ENCODE results near the gene AGPAT3. TPM values are rescaled to one million over a fixed set of nuclear protein-coding genes. Genes with fewer than 3 reads are reported as not detected.

The AGPAT3 gene
- total and polyA plus RNA-seq, 2 experiments from 2014 or later: 41.0 to 51.2 TPM

DNA sequence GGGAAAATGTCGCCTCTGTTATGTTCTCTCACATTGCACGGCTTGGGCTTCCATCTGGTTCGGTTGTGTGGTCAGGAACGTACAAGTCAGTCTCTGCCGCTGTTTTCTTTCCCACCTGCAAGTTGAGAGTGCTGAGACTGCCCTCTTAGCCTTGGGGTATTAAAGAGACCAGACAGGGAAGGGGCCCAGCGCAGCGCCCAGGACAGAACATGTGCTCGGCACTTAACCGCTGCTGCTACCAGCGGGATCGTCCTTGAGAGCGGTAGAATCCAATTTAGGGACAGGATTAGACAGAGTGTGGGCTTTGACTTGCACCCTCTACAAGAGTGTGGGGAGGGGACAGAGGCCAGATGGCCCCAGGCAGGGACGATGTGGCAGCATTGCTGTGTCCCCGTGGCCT, 17.7 kb upstream of the AGPAT3 start:
- no peaks in the 10 kb centered on the region for H3K9me3 ChIP-seq (ENCODE audit: low read depth)
- TF ChIP-seq, protein P1, sequence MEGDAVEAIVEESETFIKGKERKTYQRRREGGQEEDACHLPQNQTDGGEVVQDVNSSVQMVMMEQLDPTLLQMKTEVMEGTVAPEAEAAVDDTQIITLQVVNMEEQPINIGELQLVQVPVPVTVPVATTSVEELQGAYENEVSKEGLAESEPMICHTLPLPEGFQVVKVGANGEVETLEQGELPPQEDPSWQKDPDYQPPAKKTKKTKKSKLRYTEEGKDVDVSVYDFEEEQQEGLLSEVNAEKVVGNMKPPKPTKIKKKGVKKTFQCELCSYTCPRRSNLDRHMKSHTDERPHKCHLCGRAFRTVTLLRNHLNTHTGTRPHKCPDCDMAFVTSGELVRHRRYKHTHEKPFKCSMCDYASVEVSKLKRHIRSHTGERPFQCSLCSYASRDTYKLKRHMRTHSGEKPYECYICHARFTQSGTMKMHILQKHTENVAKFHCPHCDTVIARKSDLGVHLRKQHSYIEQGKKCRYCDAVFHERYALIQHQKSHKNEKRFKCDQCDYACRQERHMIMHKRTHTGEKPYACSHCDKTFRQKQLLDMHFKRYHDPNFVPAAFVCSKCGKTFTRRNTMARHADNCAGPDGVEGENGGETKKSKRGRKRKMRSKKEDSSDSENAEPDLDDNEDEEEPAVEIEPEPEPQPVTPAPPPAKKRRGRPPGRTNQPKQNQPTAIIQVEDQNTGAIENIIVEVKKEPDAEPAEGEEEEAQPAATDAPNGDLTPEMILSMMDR (IDR thresholded peaks at IDR 0.05; ENCODE audit: poor library complexity): no peak
- TF ChIP-seq EZH2 (IDR thresholded peaks at IDR 0.05; ENCODE audit: borderline replicate concordance) (no peak), EZH2phosphoT487 (IDR thresholded peaks at IDR 0.05; ENCODE audit: low read depth, severe bottlenecking, unreplicated experiment) (no peak)
- H3K4me2 ChIP-seq: no peak overlapping the region
- DNase-seq (ENCODE audit: low spot score): no peak
- no peaks in the 10 kb centered on the region for H3K4me1 ChIP-seq (ENCODE audit: insufficient read depth)
- WGBS (ENCODE audit: low lambda C conversion rate, missing lambda C conversion rate): 96% methylated on average over 14 of the region's 14 CpGs
- H3K4me3 ChIP-seq: no peak overlapping the region
- H4K20me1 ChIP-seq (ENCODE audit: insufficient read depth, poor library complexity, severe bottlenecking): no peaks in the 10 kb centered on the region
- H3K36me3 ChIP-seq (replicated peaks; ENCODE audit: insufficient read depth, low read depth): no peaks in the 10 kb centered on the region
- no peaks in the 10 kb centered on the region for H3K79me2 ChIP-seq
- no peaks in the 10 kb centered on the region for H3K9me2 ChIP-seq (replicated peaks; ENCODE audit: insufficient read depth)
- no peak overlapping the region for H3K27ac ChIP-seq
- H3K27me3 ChIP-seq: no peaks in the 10 kb centered on the region
- H2AFZ ChIP-seq: no peak overlapping the region

DNA sequence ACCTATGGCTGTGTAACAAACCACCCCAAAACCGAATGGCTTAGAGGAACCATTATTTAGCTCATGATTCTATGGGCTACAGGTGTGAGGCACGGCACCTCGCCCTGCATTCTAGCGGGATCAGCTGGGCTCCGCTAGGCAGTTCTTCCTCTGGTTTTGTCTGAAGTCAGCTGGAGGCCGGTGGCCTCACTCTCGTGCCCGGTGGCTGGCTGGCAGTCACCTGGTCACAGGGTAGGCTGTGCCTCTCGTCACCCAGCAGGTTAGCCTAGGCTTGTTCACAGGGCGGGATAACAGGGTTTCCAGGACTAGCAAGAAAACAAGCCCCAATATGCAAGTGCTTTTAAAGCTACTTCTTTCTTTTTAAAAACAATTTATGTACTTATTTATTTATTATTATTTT, 16.3 kb upstream of the AGPAT3 start:
- Histone ChIP-seq H3K4me3 (no peak overlapping the region), H3K36me3 (replicated peaks; ENCODE audit: insufficient read depth, low read depth) (no peaks in the 10 kb centered on the region), H3K9me3 (ENCODE audit: low read depth) (no peaks in the 10 kb centered on the region), H2AFZ (no peak overlapping the region), H3K79me2 (no peaks in the 10 kb centered on the region), H3K27ac (no peak overlapping the region), H3K4me1 (ENCODE audit: insufficient read depth) (no peaks in the 10 kb centered on the region), H3K27me3 (no peaks in the 10 kb centered on the region), H3K4me2 (no peak overlapping the region), H4K20me1 (ENCODE audit: insufficient read depth, poor library complexity, severe bottlenecking) (no peaks in the 10 kb centered on the region), H3K9me2 (replicated peaks; ENCODE audit: insufficient read depth) (no peaks in the 10 kb centered on the region)
- WGBS (ENCODE audit: low lambda C conversion rate, missing lambda C conversion rate): 96% methylated on average over 10 of the region's 10 CpGs
- DNase-seq (ENCODE audit: low spot score): no peak
- TF ChIP-seq EZH2 (IDR thresholded peaks at IDR 0.05; ENCODE audit: borderline replicate concordance): no peak
- no peak for TF ChIP-seq EZH2phosphoT487 (IDR thresholded peaks at IDR 0.05; ENCODE audit: low read depth, severe bottlenecking, unreplicated experiment)
- TF ChIP-seq, protein P1 (IDR thresholded peaks at IDR 0.05; ENCODE audit: poor library complexity): no peak

DNA sequence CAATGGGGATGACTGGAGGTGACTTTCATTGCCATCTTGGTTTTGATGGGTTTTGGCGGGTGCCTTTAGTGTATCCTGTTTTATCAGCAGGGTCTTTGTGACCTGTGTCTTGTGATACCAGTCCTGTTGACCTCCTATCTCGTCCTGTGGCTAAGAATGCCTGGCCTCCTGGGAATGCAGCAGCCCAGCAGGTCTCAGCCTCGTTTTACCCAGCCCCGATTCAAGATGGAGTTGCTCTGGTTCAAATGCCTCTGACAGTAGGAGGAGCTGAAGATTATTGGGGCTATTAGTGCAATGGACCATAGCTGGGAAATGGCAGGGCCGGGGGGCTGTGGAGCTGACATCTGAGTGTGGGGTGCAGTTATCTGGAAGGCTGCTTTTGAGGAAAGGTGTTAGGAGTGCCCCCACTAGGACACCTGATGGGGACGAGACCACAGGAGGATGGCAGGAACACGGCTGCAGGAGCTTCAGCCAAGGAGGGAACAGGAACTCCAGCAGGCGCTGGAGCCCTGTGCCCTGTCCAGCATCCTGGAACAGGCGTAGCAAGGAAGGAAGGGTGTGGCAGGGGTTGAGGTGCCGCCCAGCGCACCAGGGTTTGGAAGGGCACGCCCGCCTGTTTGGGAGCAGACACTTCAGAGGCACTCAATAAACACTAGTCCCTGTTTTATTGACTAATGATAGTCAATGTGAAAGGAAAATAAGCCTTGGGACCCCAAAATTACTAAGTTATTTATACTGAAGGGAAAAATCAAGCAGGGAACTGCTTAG, 15.3 kb upstream of the AGPAT3 start:
- Histone ChIP-seq H3K36me3 (replicated peaks; ENCODE audit: insufficient read depth, low read depth) (no peaks in the 10 kb centered on the region), H3K9me2 (replicated peaks; ENCODE audit: insufficient read depth) (no peaks in the 10 kb centered on the region), H3K9me3 (ENCODE audit: low read depth) (no peaks in the 10 kb centered on the region), H3K4me1 (ENCODE audit: insufficient read depth) (no peaks in the 10 kb centered on the region), H3K4me2 (no peak overlapping the region), H3K4me3 (no peak overlapping the region), H3K79me2 (no peaks in the 10 kb centered on the region), H2AFZ (no peak overlapping the region), H3K27me3 (no peaks in the 10 kb centered on the region), H3K27ac (no peak overlapping the region), H4K20me1 (ENCODE audit: insufficient read depth, poor library complexity, severe bottlenecking) (no peaks in the 10 kb centered on the region)
- no peak for TF ChIP-seq EZH2 (IDR thresholded peaks at IDR 0.05; ENCODE audit: borderline replicate concordance)
- no peak for TF ChIP-seq EZH2phosphoT487 (IDR thresholded peaks at IDR 0.05; ENCODE audit: low read depth, severe bottlenecking, unreplicated experiment)
- TF ChIP-seq, protein P1 (IDR thresholded peaks at IDR 0.05; ENCODE audit: poor library complexity): no peak
- no peak for DNase-seq (ENCODE audit: low spot score)
- 83% methylated on average over 13 of the region's 13 CpGs for WGBS (ENCODE audit: low lambda C conversion rate, missing lambda C conversion rate)

Measured in hepatocyte (in vitro differentiated cells).